C4-2B (cell line): ENCODE measurements around the gene KIAA0825.

Source experiments
- H3K27ac ChIP-seq: fragments of 450-650 bp; 2 replicates; pipeline ENCODE4 v1.5.1; 2017
- CTCF ChIP-seq: fragments of 450-650 bp; conservative IDR thresholded peaks from 2 replicates; pipeline ENCODE4 v1.5.1; 2017; ENCODE audit warnings: mild to moderate bottlenecking
- ZFX ChIP-seq: fragments of 450-650 bp; IDR thresholded peaks from 2 replicates; pipeline ENCODE4 v1.6.1; 2017

Gene KIAA0825

GRCh38 chr5:94191604-94192003, 426.8 kb downstream of the KIAA0825 start:
- no peak for TF ChIP-seq CTCF
- TF ChIP-seq ZFX, result no peak

GRCh38 chr5:94188725-94189124, 429.7 kb downstream of the KIAA0825 start:
- TF ChIP-seq ZFX (no peak), CTCF (no peak)
- no peak overlapping the region for H3K27ac ChIP-seq

More at GRCh38 chr5:94191604-94192003, 426.8 kb downstream of the KIAA0825 start:
- H3K27ac ChIP-seq, result no peak overlapping the region

GRCh38 chr5:94184870-94185269, 433.5 kb downstream of the KIAA0825 start:
- no peak overlapping the region for H3K27ac ChIP-seq
- no peak for TF ChIP-seq CTCF
- no peak for TF ChIP-seq ZFX

GRCh38 chr5:94181895-94182294, 436.5 kb downstream of the KIAA0825 start:
- no peak overlapping the region for H3K27ac ChIP-seq
- TF ChIP-seq CTCF (peak; percentile 31), ZFX (no peak)

GRCh38 chr5:94180761-94181160, 437.6 kb downstream of the KIAA0825 start:
- TF ChIP-seq ZFX (no peak), CTCF (no peak)
- H3K27ac ChIP-seq, result no peak overlapping the region

- no peak overlapping the region for H3K27ac ChIP-seq
- TF ChIP-seq ZFX (no peak), CTCF (no peak)
Measured at GRCh38 chr5:94175912-94176311, 442.5 kb downstream of the KIAA0825 start.

- no peak overlapping the region for H3K27ac ChIP-seq
- TF ChIP-seq ZFX, result no peak
- TF ChIP-seq CTCF, result no peak
Measured at GRCh38 chr5:94174748-94175411, 443.5 kb downstream of the KIAA0825 start.
